Effector CD4-positive, alpha-beta T cell (primary cell): ENCODE measurements around the gene PRDM16.

ENCODE experiments used
- DNase-seq: peaks from one replicate; pipeline ENCODE4 v3.0.0-alpha.2; 2020

PRDM16 gene

DNA sequence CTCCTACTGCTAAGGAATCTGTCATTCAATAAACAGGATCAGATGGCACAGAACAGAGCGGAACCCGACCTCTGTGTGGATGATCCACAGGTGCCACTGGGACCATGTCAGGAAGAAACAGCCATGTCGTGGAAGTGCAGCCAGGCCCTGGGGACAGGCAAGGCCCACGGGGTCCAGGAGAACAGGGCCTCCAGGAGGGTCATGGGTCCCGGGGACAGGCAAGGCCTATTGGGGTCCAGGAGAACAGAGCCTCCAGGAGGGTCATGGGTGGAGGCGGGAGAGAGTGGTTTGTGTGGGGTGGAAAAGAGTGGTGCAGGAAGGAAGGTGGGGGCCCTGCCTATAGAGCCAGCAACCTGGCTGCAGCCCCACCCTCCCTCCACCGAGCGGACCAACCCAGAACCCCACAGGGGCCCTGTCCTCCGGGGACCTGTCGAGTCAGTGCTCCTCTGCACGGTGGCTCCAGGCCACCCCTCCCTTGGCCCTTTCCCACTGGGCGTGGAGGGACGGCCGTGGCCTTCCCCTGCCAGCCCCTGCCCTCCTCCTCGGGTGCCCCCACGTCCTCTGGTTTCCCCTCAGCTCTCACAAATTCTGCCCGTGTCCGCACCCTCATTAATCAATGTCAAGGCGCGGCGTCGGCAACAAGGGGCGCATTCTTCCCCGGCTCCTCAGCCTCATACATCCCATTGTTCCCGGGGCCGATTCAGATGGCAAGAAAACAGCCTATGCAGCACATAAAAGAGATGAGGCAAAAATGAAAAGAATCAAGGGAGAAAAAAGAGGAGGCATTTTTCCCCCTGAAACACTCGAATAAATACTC, 146.4 kb downstream of the PRDM16 start:
- no peak for DNase-seq

DNA sequence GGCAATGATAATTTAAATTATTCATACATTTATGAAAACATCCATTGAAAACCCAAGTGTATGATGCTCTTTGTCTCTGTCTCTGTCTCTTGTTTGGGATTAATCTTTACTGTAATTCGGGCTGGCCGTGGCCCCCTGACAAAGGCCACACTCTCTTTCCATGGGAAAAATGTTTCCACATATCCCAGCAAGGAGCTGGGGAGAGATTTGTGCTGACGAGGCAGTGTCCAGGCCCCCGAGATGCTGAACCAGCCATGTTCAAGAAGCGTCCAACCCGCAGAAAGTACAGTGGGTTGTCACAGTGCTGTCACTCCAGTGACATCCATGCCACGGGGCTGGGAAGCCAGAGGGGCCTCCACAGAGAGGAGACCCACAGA, 147.0 kb downstream of the PRDM16 start:
- DNase-seq: no peak

DNA sequence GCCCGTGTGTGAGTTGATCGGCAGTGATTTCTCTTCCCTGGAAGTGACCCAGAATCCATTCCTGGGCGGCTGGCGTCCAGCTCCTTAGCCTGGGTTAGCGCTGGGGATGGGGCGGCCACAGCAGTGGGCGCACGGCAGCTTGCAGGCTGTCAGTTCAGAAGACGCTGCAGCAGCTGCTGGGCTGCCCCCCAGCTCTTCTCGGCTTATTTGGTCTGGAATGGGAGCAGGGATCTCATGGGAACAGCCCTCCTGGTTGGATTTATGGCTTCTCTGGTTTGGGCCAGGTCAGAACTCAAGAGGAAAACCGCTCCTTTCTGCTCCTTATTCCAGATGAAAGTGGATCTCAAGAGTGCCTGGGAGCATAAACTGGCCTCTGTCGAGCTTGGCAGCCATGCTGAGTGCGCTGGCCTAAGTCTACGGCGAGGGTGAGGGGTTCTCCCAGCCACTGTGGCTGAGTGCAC, 148.2 kb downstream of the PRDM16 start:
- DNase-seq: no peak

DNA sequence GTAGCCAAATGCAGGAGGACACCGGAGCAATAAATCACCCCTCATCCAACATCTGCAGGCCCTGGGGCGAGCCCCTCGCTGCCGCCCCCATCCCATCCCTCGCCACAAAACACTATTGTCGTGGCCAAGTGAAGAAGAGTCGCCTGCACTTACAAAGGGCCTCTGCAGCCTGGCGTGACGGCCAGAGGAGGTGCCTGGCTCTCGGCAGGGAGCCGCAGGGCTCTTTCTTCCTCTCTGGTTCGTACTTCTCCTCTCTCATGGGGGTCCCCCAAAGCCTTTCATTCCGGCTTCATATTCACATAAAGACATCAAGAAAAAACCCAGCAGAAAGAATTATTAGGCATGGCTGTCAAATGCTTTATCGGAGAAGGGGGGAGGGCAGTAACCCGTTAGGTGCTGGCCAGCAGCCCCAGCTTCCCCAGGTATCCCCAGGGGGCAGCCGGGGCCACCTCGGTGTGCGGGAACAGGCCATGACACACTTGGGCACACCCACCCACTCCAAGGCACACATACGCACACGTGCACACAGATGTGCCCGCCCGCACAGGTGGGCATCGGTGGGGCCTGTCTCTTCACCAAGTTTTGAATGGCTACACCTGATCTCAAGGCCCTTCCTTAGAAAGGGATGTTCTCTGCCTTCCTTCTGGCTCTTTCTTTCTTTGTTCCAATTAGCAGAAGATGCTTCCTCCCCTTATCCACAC, 149.1 kb downstream of the PRDM16 start:
- DNase-seq: no peak

DNA sequence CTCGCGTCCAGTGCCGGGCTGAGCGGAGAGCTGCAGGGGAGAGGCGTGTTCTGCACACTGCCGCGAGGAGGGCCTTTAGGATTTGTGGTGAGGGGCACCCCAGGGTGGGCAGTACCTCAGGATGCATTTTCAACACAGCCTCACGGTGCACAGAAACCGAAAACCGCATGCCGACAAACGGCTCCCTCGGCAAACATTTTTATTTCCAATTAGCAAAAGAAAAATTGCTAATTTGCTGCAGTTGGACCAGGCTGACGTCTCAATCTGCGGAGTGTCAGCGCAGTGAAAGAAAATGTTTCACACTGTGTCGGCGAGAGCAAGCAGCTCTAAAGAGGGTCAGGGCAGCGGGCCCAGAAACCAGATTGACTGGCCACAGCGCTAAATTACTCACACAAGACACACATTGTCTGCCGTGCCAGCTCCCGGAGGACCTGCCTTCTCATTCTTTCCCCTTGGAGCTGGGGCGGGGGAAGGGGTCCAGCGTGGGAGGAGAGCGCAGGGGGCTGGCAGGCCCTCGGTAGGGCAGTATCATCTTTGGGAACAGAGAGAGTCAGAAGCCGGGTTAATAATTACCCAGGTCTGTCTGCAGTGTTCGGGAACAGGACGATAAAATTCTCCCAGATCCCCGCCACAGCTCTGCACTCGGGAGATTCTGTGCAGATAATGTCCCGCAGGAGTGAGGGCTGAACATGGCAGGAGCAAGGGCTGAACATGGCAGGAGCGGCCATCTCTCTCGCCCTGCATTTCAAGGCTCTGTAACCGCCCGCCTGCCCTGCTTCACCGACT, 150.2 kb downstream of the PRDM16 start:
- DNase-seq: no peak

DNA sequence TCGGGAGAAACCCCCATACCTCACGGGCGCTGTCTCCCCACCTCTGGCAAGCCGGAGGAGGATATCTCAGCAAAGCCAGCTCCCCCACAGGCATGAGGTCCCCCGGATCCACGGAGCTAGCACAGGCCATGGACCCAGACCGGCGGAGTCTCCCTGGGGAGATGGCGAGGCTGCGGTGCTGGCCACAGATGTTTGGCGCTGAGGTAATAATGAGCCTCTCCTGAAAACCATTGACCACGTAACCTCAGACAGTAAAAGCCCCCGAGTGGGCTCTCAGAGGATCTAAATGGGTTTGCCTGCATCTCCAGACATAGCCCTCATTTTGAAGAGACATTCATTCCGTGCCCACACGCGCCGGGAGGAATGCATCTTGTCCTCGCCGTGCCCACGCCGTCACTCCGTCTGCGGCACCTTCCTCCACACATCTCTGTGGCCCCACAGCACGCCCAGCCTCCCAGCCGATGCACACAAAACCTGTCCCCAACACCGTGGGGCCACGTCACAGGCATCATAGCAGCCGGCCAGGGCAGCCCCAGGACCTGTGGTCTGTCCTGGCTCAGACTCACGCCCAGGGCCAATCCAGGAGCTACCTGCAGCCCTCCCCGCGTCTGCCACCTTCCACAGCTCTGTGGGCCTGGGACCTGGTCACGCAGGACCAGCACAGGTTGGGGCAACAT, 150.9 kb downstream of the PRDM16 start:
- no peak for DNase-seq

DNA sequence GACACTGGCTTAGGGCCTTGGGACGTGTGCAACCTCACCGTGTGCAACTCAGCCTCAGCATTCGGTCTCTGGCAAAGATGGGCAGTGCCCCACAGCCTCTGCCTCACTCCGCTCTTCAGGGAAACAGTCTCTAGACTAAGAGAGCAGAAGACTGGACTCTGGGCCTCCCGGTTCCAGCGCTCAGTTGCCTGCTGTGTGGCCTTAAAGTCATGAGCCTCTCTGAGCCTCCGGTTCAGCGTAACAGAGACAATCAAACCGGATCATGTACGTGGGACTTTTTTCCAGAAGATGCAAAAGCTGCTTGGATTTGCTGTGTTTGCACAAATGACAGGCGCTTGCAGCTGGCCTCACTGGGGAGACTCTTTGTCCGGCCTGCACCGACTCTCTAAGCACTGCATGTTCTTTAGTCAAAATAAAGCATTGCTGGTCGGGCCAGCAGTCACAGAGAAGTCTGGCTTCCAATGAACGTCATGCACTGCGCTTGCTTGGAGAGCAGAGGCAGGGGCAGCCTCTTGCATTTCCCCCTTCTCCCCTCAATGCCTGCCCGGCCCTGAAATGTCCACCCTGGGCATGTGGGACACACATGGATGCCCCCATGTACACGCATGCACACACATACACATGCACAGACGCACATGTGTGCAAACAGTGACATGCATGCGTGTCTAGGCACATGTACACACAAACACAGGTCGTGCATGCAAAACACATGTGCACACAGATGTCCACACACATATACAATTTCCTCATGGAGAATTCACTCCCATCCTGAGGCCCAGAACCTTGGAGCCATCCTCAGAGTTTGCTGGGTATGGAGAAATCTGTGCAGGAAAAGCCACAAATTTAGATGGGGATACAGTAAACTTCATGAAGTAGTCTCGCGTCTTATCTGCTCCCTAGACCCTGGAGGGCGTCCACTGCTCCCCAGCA, 152.4 kb downstream of the PRDM16 start:
- DNase-seq: no peak

DNA sequence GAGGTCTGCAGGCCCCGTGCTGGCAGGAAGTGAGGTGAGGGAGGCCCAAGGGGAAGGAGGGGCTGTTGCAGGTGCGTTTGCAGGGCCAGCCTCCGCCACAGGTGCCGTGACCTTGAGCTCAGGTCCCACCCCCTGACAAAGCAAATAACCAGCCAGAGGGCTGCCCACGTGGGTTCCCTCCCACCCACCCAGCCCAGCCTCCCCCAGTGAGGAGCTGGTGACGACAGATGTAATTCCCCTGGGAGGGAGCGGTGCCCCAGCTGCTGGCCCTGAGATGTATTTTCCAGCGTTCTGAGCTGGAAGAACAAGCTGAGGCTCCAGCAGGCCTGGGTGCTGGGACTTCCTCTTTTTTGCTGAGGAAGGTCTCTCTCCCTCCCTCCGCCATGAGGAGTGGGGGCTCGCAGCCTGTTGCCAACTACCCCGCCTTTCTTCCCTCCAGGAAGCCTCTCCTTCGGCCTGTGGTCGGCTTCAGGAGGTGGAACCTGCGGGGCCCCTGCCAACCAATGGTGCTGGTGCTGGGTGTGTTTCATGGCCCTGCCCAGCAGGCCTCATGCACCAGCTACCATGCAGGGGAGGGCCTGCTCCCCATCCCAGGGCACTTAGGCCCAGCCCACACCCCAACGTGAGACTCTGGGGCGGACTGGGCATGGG, 153.2 kb downstream of the PRDM16 start:
- no peak for DNase-seq

DNA sequence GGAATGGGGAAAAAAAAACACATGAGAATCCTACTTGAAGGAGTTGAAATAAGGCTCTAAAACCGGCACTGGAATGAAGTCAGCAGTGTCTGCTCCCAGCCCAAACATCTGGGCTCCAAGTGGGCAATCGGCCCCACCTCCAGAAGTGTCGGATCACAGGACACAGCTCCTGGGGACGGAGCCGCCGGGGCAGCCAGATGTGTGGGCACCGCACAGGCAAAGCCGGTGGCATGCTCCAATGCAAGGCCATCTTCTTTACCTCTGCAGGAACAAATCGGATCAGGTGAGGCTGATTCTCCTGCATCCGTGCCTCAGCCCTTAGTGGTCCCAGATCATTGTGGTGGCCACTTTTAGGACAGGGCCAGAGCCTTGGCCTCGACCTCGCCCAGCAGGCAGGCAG, 156.7 kb downstream of the PRDM16 start:
- DNase-seq: no peak

DNA sequence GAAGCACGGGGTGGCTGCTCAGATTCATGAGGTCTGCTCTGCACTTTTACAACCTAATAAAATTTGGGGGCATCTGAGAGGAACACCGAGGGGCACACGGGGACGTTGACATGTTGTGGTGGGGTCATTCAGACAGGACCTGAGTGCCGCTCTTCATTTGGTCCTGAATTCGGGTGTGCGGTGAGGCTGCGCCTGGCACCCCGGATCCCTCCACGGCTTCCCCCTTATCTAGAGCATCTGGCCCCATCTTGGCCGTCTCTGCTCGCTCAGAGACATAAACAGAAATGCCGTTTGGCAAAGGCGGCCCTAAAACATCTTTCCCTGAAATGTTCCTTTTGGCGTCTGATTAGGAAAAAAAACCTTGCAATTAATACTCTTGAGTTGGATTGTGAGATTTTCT, 157.2 kb downstream of the PRDM16 start:
- DNase-seq: no peak

DNA sequence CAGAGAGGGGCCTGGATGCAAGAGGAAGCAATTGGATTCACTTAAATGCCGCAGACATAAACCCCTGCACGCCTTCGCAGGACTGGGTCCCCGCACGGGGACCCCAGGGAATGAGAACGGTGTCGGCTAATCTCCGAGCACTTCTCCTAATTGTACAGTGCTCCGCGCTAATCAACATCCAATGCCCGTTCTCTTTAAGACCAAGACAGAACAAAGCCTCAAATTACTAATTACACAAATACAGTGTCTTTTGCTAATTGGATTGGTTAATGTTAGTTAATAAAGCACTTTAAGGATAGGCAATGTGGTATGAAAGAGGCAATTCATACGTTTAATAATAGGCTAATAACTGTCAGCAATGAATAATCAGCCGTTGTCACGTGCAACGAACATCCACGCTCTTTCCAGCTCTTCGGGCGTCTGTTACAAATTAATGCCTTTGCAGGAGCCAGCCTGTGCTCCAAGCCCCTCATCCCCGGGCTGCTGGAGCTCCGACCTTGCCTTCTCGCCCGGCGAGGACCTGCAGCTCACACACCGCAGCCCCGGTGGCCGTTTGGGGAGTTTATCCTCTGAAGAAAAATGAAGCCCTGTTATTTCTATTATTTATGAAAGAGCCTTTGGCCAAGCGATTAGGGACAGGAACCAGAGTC, 157.8 kb downstream of the PRDM16 start:
- no peak for DNase-seq

DNA sequence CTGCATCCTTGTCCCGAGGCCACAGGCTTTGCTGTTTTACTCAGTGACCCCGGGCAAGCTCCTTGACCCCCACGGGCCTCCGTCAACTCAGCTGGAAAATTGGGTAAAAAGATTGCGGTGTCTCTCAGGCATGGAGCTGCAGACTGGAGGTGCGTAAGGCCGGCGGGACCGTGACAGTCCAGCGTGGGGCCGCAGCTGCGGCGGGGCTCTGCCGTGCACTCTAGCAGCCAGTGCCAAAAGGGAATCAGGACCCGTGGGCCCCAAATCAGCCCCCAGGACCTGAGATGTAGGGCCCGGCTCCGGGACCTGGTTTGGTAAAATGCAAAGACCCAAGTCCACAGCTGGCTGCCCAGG, 158.3 kb downstream of the PRDM16 start:
- no peak for DNase-seq

DNA sequence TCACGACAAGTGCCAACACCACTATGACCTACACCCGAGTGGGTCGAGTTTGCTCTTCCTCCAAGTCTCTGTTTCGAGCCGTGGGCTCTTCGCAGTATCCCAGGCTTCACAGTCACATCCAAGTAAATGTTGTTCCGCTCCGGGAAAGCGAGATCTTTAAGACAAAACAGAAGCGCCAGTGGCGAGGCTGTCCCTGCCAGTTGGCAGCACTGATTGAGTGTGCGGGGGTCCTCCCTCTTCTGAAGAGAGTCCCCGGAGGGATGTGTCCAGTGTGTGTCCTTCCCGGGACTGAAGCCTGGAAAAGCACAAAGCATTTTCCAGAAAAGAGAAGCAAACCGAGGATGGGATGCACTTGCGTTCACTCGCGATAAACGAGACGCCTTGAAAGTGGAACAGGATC, 158.9 kb downstream of the PRDM16 start:
- no peak for DNase-seq

DNA sequence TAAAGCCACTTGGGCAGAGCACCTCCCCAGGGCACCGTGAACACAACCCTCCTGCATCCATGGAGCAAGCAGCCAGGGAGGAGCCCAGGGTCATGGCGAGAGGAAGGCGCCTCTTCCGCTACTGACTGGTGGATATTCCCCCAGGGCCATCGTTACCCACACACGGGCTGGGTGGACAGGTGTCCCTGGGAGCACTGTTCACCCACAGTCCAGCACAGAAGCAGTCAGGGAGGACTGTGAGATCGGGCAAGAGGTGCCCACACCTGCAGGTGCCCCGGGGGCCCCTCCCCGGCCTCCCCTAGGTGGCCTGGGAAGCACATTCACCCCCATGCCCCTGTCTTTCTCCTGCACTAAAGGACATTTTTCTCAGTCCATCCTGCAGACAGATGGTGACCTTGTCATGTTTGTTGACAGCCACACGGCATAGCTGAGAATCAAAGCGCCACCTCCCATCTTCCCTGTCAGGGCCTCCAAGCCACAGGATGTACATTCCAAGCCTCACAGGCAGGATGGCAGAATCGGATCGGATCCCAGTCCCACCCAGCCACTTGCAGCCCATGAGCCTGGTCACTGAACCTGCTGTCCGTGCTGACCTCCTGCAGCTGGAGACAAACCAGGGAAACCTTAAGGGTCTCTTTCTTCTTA, 160.2 kb downstream of the PRDM16 start:
- DNase-seq: no peak

DNA sequence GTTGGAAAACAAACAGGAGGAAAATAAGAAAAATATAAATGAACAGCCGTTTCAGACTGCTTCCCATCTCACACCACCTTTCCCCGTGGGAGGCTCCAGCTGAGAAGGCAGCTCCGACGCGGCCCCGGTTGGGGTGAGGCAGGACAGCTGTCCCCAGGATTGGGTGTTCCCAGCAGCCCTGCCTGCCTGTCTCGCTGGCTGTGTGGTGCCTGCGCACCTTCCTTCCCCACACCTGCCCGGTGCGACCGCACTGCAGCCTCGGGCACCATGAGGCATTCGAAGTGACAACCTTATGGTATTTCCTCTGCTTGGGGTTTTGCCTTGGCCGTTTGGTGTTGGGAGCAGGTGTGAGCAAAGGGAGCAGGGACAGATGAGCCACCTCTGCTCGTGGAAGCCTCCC, 161.6 kb downstream of the PRDM16 start:
- no peak for DNase-seq

DNA sequence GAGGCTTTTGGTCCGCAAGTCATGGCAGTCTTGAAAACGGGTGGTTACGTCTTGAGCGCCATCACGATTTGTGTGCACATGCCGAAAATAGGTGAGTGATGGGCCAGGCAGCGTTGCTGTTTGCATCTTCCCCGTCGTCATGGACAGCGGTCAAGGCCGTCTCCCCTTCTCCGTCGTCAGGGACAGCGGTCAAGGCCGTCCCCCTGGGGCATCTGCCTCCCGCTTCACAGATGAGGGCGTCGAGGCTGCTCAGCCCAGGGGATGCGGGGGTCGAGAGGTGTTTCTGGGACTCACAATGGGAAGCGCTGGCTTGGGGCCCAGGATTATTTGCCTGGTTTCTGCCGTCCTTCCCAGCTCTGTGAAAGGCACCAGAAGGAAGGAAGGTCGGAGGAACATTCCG, 162.2 kb downstream of the PRDM16 start:
- no peak for DNase-seq

DNA sequence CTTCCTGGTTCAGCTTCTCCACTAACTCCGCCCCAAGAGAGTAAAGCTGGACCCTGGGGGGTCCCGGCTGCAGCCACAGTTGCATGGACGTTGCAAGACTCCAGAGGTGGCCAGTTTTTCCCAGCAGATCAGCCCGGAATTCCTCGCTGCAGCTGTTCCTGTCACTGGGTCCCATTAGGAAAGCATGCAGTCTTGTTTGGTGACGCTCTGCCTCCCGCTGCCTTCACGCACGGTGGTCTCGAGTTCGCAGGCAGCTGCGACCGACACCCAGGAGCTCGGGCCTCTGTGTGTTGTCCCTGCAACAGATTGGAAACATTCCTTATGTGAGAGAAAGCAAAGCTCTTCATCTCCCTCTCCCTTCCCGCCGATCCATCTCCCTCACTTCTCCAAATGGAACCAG, 162.8 kb downstream of the PRDM16 start:
- no peak for DNase-seq

DNA sequence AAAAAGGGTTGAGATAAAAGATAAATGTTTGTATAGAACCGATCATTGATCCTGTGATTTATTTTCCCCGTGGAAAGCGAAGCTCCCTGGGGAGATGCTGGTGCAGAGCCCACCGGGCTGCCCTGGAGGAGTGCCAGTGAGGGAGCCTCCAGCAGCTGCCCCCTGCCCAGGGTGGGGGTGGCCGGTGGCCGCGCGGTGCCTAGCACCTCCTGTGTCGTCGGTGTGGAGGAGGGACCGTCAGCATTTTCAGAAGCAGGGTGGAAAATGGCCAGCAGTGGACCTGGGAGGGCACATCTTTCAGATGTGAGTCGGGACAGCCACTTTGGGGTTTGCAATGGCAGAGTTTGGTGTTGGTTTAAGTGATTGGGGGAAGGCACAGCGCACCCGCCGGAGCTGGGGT, 164.0 kb downstream of the PRDM16 start:
- no peak for DNase-seq

DNA sequence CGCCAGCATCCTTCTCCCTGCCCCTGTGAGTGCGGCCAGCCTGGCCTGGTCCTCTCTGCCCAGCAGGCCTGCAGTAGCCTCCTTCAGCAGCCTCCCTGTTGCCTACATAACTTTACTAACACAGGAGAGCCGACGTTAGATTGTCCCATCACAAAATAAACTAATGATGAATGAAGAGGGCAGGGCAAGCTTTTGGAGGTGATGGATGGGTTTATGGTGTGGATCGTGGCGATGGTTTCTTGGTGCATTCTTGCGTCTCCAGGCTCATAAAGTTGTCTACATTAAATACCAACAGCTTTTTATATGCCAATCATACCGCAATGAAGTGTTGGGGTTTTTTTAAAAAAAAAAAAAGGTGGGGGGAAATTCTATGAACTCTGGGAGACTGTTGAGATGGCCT, 164.5 kb downstream of the PRDM16 start:
- no peak for DNase-seq

DNA sequence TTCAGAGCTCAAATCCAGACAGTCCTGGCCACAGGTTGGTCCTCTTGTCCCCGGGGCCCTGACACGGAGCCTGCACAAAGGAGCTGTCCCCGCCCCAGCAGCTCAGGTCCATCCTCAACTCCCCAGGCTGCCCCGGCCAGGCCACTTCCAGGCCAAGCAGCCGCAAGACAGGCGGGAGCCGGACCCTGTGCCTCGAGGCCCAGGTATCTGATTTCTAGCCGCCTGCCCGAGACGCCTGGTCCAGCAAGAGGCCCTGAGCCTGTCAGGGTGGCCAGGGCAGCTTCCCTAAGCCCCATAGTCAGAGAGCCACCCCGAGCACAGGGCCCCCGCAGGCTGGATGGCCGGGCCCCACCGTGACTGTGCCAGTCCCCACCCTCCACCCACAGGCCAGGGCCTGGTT, 165.3 kb downstream of the PRDM16 start:
- no peak for DNase-seq
